ENCODE data around the gene TRMT61B.

TRMT61B gene

DNA sequence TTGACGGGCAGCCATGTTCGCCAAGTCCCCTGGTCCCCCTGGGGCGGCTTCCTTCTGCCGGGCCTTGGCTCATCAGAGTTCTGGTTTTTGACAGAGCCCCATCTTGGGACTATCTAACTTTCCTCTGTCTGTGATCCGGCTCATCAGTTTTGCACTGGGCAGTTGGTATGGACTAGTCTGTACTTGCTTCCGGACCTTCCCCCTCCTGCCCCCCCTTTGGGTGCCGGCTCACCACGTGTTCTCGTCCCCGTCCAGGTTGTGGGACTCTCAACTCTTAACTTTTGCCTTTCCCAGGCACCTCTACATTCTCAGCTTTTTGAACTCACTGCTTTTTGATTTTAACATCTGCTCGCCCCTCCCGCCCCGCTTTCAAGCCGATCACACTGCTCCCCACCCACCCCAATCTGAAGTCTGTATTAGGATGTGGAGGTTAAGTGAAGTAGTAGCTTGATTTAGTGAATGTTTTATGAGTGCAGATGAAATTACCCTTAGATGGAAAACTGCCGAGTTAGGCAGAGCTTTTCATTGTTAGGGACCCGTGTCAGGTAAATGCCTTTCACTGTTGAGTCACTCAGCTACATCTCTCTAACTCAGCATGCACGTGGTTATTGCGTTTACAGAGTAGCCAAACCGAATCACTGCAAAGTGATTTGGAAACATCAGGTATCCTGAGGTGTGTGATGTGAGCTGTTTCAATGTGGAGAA, 25.2 kb upstream of the TRMT61B start:
- Histone ChIP-seq H3K9ac (ENCODE audit: low read depth, low read length) (peak overlapping the region; percentile 99), H3K9me3 (ENCODE audit: control insufficient read depth, insufficient read depth, low read length) (no peaks in the 10 kb centered on the region), H3K4me1 (ENCODE audit: insufficient read depth, low read length) (peaks cover 5% of the 10 kb centered on the region), H3K36me3 (ENCODE audit: insufficient read depth, low read length) (no peaks in the 10 kb centered on the region)

DNA sequence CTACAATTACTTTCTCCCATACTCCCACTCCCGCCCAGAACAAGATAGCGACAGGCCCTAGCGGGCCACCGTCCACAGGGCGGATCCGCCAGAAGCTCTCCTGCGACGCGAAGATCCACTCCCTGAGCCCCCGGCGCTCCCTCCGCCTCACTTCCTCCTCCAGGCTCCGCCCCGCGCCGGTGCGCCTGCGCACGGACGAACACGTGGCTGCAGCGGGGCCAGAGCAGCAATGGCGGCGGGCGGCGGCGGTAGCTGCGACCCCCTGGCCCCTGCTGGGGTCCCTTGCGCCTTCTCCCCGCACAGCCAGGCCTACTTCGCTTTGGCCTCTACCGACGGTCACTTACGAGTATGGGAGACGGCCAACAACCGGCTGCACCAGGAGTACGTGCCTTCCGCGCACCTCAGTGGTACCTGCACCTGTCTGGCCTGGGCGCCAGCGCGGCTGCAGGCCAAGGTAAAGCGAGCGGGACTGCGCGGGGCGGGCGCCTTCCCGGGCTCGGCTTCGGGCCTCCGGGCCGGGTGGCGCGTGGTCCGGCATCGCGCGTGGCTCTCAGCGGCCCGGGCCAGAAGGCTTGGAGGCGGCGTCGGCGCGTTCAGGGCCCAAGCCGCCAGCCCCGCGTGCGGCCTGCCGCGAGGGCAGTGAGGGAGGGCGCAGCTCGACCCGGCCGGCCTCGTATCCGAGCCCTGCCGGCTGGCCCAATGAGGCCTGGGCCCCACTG, 24.5 kb upstream of the TRMT61B start, which contains the start of gene WDR43:
Gene WDR43, plus strand, starts transcription at position 198 of the 719 bp plus-strand sequence. Its CDS starts 32 bp downstream, at position 230.
- no peaks in the 10 kb centered on the region for H3K9me3 ChIP-seq (ENCODE audit: control insufficient read depth, insufficient read depth, low read length)
- peak within 1 kb of the TSS; percentile 99 for H3K9ac ChIP-seq (ENCODE audit: low read depth, low read length)
- H3K4me1 ChIP-seq (ENCODE audit: insufficient read depth, low read length): peaks cover 3% of the 10 kb centered on the region
- H3K36me3 ChIP-seq (ENCODE audit: insufficient read depth, low read length): no peaks in the 10 kb centered on the region

DNA sequence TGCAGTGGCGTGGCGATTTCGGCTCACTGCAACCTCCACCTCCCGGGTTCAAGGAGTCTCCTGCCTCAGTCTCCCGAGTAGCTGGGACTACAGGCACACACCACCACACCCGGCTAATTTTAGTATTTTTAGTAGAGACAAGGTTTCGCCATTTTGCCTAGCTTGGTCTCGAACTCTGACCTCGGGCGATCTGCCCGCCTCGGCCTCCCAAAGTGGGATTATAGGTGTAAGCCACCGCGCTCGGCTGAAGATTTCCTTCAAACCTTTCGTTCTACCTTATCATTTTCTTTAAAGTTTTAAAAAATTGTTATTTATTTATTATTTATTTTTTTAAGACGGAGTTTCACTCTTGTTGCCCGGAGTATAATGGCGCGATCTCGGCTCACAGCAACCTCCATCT, 23.4 kb upstream of the TRMT61B start:
- H3K4me1 ChIP-seq (ENCODE audit: insufficient read depth, low read length): peaks cover 3% of the 10 kb centered on the region
- H3K36me3 ChIP-seq (ENCODE audit: insufficient read depth, low read length): no peaks in the 10 kb centered on the region
- H3K9ac ChIP-seq (ENCODE audit: low read depth, low read length): peak overlapping the region; percentile 99; the same call in 1 of the 2 replicates
- no peaks in the 10 kb centered on the region for H3K9me3 ChIP-seq (ENCODE audit: control insufficient read depth, insufficient read depth, low read length)

DNA sequence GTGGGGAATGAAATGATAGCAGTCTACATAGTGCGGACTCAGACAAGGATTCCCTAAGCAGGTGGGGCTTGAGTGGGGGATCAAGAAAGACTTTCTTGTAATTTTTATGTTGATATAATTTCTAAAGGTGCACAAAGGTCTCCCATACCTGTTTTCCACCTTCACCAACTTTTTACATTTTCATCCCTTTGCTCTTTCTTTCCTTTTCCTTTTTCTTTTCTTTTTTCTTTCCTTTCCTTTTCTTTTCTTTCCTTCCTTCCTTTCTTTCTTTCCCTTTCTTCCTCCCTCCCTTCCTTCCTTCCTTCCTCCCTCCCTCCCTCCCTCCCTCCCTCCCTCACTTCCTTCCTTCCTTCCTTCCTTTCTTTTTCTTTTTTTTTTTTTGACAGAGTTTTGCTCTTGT, 10.1 kb upstream of the TRMT61B start:
- Histone ChIP-seq H3K4me1 (ENCODE audit: insufficient read depth, low read length) (no peaks in the 10 kb centered on the region), H3K9ac (ENCODE audit: low read depth, low read length) (no peak overlapping the region), H3K9me3 (ENCODE audit: control insufficient read depth, insufficient read depth, low read length) (no peaks in the 10 kb centered on the region), H3K36me3 (ENCODE audit: insufficient read depth, low read length) (no peaks in the 10 kb centered on the region)

DNA sequence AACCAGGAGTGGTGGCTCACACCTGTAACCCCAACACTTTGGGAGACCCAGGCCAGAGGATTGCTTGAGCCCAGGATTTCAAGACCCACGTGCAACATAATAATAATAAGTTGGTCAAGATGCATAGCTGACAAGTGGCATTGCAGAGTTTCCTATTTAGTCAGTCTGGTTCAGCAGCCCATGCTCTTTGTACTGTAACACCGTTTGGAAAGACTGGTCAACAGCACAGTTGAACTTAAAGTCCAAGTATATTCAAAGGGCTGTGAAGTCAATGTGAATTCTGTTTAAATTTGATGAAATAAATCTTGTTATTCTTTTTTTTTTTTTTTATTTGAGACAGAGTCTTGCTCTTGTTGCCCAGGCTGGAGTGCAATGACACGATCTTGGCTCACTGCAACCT, 1.5 kb upstream of the TRMT61B start:
- Histone ChIP-seq H3K9me3 (ENCODE audit: control insufficient read depth, insufficient read depth, low read length) (no peaks in the 10 kb centered on the region), H3K36me3 (ENCODE audit: insufficient read depth, low read length) (no peaks in the 10 kb centered on the region), H3K9ac (ENCODE audit: low read depth, low read length) (no peak overlapping the region), H3K4me1 (ENCODE audit: insufficient read depth, low read length) (no peaks in the 10 kb centered on the region)

DNA sequence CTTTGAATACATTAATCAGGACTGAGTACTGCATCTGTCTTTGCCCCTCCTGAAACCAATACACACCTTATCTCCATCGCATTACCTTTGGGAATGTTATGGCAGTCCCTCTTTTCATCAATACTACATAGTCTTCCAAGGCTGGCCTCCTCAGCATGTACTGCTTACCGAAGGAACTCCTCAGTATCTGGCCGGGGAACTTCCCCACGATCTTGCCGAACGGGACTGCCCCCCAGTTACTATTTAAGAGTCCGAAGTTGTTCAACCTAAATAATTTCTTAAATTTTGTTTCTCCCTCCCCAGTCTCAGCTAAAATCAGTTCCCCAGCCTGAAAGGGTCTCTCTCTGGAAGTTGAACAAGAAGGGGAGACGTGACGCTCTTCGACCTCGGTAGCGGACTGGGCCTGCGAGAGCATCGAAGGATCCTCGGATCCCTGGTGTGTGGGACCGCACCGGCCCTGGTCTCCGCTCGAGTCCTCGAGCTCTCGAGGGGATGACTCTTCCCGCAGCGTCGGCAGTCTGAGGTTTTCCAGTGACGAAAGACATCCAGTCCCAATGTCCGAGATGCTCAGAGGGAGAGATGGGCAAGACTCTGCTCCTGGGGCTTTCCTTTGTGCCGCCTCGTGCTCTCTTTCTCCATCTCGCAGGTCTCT, 489 bp downstream of the TRMT61B start:
- Histone ChIP-seq H3K36me3 (ENCODE audit: insufficient read depth, low read length) (no peaks in the 10 kb centered on the region), H3K9me3 (ENCODE audit: control insufficient read depth, insufficient read depth, low read length) (no peaks in the 10 kb centered on the region), H3K9ac (ENCODE audit: low read depth, low read length) (peak overlapping the region; percentile 86), H3K4me1 (ENCODE audit: insufficient read depth, low read length) (no peaks in the 10 kb centered on the region)

DNA sequence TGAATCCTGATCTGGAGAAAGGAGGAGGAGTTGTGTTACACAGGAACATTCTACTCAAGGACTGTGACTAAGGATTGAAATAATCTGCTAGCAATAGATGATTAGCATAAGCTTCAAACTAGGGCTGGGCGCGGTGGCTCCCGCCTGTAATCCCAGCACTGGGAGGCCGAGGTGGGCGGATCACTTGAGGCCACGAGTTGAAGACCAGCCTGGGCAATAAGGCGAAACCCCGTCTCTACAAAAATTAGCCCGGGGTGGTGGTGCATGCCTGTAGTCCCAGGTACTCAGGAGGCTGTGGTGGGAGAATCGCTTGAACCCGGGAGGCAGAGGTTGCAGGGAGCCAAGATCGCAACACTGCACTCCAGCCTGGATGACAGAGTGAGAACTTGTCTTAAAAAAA, 1.5 kb downstream of the TRMT61B start:
- Histone ChIP-seq H3K9me3 (ENCODE audit: control insufficient read depth, insufficient read depth, low read length) (no peaks in the 10 kb centered on the region), H3K36me3 (ENCODE audit: insufficient read depth, low read length) (no peaks in the 10 kb centered on the region), H3K4me1 (ENCODE audit: insufficient read depth, low read length) (no peaks in the 10 kb centered on the region), H3K9ac (ENCODE audit: low read depth, low read length) (no peak overlapping the region)

DNA sequence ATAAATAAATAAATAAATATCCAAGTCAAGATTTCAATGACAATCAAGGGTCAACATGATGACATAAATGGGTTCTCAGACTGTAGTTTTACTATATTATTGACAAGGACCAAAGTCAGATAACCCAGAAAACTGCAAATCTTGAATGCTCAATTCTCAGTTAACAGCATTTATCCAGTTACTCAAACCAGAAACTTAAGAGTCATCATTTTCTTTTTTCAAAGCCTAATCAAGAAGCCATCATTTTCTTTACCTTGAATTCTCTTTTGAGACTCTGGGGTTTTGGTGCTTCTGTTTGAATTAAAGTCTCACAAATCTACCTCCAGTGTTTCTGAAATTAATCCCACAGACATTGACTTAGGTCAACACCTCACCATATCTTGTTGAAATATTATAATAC, 14.1 kb downstream of the TRMT61B start:
- H3K9me3 ChIP-seq (ENCODE audit: control insufficient read depth, insufficient read depth, low read length): no peaks in the 10 kb centered on the region
- no peaks in the 10 kb centered on the region for H3K4me1 ChIP-seq (ENCODE audit: insufficient read depth, low read length)
- H3K9ac ChIP-seq (ENCODE audit: low read depth, low read length): no peak overlapping the region
- no peaks in the 10 kb centered on the region for H3K36me3 ChIP-seq (ENCODE audit: insufficient read depth, low read length)

DNA sequence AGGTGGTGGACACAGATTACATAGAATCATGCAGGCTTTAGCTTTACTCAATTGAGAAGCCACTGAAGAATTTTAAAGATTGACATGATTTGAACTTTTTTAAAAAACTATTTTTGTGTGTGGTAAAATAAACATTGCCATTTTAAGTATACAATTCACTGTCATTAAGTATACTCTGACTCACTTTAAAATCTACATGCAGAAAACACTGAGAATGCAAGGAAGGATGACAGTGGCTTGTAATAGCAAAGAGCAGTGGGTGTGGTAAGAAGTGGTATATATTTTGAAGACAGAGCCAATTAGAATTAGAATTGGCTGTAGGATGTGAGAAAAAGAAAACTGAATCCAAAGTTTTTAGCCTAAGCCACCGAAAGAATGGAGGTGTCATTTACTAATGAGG, 14.9 kb downstream of the TRMT61B start:
- H3K9ac ChIP-seq (ENCODE audit: low read depth, low read length): no peak overlapping the region
- no peaks in the 10 kb centered on the region for H3K36me3 ChIP-seq (ENCODE audit: insufficient read depth, low read length)

DNA sequence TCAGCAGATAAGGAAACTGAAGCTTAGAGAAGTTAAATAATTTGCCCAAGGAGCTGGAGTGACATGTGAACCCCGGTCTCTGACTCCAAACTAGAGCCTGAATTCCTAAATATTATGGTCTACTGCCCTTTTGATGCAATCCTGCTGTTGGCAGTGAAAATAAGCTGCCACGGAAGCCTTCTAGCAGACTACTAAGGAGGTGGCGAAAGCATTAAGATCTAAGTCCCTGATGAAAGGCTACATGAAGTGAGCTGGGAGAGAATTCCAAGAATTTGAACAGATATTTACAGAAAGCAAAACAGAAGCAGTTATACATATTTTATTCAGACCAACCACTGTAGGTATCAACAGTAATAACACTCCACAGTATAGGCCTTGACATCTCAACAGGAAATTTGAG, 28.1 kb downstream of the TRMT61B start:
- Histone ChIP-seq H3K36me3 (ENCODE audit: insufficient read depth, low read length) (no peaks in the 10 kb centered on the region; the same call in none of the 2 replicates), H3K9me3 (ENCODE audit: control insufficient read depth, insufficient read depth, low read length) (no peaks in the 10 kb centered on the region), H3K4me1 (ENCODE audit: insufficient read depth, low read length) (no peaks in the 10 kb centered on the region), H3K9ac (ENCODE audit: low read depth, low read length) (no peak overlapping the region)

More for the DNA sequence above, 14.9 kb downstream of the TRMT61B start:
- no peaks in the 10 kb centered on the region for H3K4me1 ChIP-seq (ENCODE audit: insufficient read depth, low read length)
- H3K9me3 ChIP-seq (ENCODE audit: control insufficient read depth, insufficient read depth, low read length): no peaks in the 10 kb centered on the region

DNA sequence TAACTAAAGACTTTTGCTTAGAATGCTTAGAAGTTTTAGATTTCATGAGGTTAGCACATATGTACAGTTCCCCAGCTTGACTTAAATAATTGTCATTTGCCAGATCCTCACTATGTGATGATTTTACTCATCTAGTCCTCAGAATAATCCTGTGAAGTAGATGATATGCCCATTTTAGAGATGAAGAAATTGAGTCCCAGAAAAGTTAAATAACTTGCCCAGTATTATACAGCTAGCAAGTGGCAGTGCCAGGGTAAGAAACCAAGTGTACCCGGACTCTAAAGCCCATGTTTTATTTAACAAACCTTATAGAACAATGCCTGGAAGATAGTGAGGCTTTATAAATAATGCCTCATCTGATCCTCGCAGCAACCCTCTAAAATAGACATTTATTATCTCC, 31.1 kb downstream of the TRMT61B start:
- Histone ChIP-seq H3K4me1 (ENCODE audit: insufficient read depth, low read length) (no peaks in the 10 kb centered on the region), H3K9me3 (ENCODE audit: control insufficient read depth, insufficient read depth, low read length) (no peaks in the 10 kb centered on the region), H3K36me3 (ENCODE audit: insufficient read depth, low read length) (no peaks in the 10 kb centered on the region), H3K9ac (ENCODE audit: low read depth, low read length) (no peak overlapping the region)

DNA sequence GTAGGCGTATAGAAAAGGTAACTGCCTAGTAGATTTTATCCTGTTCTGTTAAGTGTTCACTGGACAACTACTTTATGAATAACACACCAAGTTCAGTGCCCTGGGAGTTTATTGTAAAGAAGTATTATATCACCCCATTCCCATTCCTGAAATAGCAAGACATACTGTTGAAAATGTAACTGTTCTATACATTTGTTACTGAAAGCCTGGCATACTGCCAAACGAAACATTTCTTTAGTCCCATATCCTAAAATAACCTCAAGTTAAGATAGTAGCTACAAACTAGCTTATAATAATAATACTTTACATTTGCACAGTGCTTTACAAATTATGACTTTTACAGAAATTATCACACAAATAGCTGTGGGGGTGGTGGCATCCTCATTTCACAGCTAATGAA, 34.3 kb downstream of the TRMT61B start:
- H3K4me1 ChIP-seq (ENCODE audit: insufficient read depth, low read length): no peaks in the 10 kb centered on the region
- no peaks in the 10 kb centered on the region for H3K9me3 ChIP-seq (ENCODE audit: control insufficient read depth, insufficient read depth, low read length)
- H3K36me3 ChIP-seq (ENCODE audit: insufficient read depth, low read length): no peaks in the 10 kb centered on the region
- H3K9ac ChIP-seq (ENCODE audit: low read depth, low read length): no peak overlapping the region

DNA sequence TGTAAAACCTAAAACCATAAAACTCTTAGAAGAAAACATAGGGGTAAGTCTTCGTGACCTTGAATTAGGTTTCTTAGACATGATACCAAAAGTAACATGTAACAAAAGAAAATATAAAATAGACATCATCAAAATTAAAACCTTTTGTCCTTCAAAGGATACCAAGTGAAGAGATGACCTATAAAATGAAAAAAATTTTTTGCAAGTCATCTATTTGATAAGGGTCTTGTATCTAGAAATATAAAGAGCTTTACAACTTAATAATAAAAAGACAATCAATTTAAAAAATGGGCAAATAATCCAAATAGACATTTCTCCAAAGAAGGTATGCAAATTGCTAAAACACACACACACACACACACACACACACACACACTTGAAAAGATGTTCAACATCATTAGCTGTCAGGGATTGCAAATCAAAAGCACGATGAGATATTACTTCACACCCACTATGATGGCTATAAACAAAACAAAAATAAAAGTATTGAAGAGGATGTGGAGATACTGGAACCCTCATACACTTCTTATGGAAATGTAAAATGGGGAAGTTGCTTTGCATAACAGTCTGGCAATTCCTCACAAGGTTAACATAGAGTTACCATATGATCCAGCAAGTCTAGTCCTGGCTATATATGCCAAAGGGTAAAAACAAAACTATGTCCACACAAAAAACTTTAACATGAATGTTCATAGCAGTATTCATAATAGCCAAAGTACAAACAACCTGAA, 36.2 kb downstream of the TRMT61B start:
- Histone ChIP-seq H3K36me3 (ENCODE audit: insufficient read depth, low read length) (no peaks in the 10 kb centered on the region), H3K9ac (ENCODE audit: low read depth, low read length) (no peak overlapping the region), H3K9me3 (ENCODE audit: control insufficient read depth, insufficient read depth, low read length) (no peaks in the 10 kb centered on the region), H3K4me1 (ENCODE audit: insufficient read depth, low read length) (no peaks in the 10 kb centered on the region)

DNA sequence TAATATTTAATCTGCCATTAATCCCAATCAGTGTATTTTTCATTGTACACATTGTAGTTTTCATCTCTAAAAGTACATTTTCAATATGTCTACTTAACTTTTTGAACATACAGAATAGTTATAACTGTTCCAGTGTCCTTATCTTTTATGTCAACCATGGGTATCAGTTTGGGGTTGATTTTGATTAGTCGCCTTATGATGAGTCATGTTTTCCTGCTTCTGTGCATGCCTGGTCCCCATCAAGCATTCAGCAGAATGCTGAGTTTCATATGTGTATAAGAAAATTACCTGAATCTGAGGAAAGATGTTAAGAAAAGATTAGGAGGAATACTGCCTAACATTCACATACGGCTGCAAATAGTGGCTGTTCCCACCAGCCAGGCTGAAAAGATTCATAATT, 41.7 kb downstream of the TRMT61B start:
- Histone ChIP-seq H3K36me3 (ENCODE audit: insufficient read depth, low read length) (no peaks in the 10 kb centered on the region; the same call in 1 of the 2 replicates), H3K4me1 (ENCODE audit: insufficient read depth, low read length) (no peaks in the 10 kb centered on the region), H3K9me3 (ENCODE audit: control insufficient read depth, insufficient read depth, low read length) (no peaks in the 10 kb centered on the region), H3K9ac (ENCODE audit: low read depth, low read length) (no peak overlapping the region)

Data from ES-I3 (cell line).